HG02798 (cell line): ENCODE results near the gene ORM2.
"Not testable (repeated sequence)": the region's sequence is repeated elsewhere in the genome, so short reads cannot be mapped to it uniquely, and the experiment has no call there.

Experiments
- ATAC-seq: cut with Tn5 transposase; IDR thresholded peaks from one replicate; pipeline ENCODE4 v1.9.1; 2021; ENCODE audit warnings: mild to moderate bottlenecking; ENCODE audit not compliant: unreplicated experiment, poor library complexity

ORM2 gene

GRCh38 chr9:114312513-114312875, 17.2 kb upstream of the ORM2 start:
- no peak for ATAC-seq

GRCh38 chr9:114313186-114313585, 16.5 kb upstream of the ORM2 start:
- ATAC-seq: no peak

GRCh38 chr9:114314256-114314867, 15.3 kb upstream of the ORM2 start:
- ATAC-seq: no peak

GRCh38 chr9:114314881-114315722, 14.6 kb upstream of the ORM2 start:
- ATAC-seq: no peak

GRCh38 chr9:114315723-114316363, 13.8 kb upstream of the ORM2 start:
- ATAC-seq: no peak

- ATAC-seq: no peak
Measured at GRCh38 chr9:114316605-114317230, 13.0 kb upstream of the ORM2 start.

GRCh38 chr9:114317665-114318357, 11.9 kb upstream of the ORM2 start:
- no peak for ATAC-seq

- ATAC-seq: no peak
Measured at GRCh38 chr9:114318416-114318815, 11.3 kb upstream of the ORM2 start.

GRCh38 chr9:114319147-114319546, 10.5 kb upstream of the ORM2 start:
- no peak for ATAC-seq

- ATAC-seq: not testable (repeated sequence)
Measured at GRCh38 chr9:114320710-114321109, 9.0 kb upstream of the ORM2 start.

GRCh38 chr9:114321759-114322158, 7.9 kb upstream of the ORM2 start:
- ATAC-seq: no peak

GRCh38 chr9:114322160-114322818, 7.4 kb upstream of the ORM2 start:
- not testable (repeated sequence) for ATAC-seq

- not testable (repeated sequence) for ATAC-seq
Measured at GRCh38 chr9:114322831-114323531, 6.7 kb upstream of the ORM2 start, which contains the start of gene ORM1. Gene ORM1, plus strand, starts transcription at chr9:114323098. Its CDS starts 36 bp downstream, at chr9:114323134.

- ATAC-seq: not testable (repeated sequence)
Measured at GRCh38 chr9:114323849-114324248, 5.8 kb upstream of the ORM2 start.

- ATAC-seq: no peak
Measured at GRCh38 chr9:114324492-114324891, 5.2 kb upstream of the ORM2 start.

- not testable (repeated sequence) for ATAC-seq
Measured at GRCh38 chr9:114324965-114325364, 4.7 kb upstream of the ORM2 start.

GRCh38 chr9:114325684-114326254, 3.9 kb upstream of the ORM2 start:
- not testable (repeated sequence) for ATAC-seq

- ATAC-seq: no peak
Measured at GRCh38 chr9:114327749-114328148, 1.9 kb upstream of the ORM2 start.

GRCh38 chr9:114328357-114328820, 1.3 kb upstream of the ORM2 start:
- not testable (repeated sequence) for ATAC-seq
